Measurements from ENCODE around the gene ADGRV1.

ADGRV1 gene

DNA sequence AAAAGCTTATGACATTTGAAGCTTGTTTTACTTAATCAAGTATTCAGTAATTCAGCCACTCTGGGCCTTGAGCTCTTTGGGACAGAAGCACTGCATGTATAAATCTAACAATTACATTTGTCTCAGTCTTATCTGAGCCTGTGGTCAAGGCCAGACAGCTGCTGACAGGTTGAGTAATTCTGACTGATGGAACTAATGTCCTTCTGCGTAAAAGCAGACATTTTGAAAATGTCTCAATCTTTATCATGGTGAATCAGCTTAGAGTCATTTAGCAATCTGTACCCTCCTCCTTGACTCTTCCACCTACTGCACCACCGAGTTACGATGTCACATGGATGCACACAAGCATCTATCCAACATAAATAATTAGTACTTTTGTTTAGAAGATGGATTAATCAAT is 424.6 kb downstream of the ADGRV1 start (continued):
- TF ChIP-seq, protein P1, sequence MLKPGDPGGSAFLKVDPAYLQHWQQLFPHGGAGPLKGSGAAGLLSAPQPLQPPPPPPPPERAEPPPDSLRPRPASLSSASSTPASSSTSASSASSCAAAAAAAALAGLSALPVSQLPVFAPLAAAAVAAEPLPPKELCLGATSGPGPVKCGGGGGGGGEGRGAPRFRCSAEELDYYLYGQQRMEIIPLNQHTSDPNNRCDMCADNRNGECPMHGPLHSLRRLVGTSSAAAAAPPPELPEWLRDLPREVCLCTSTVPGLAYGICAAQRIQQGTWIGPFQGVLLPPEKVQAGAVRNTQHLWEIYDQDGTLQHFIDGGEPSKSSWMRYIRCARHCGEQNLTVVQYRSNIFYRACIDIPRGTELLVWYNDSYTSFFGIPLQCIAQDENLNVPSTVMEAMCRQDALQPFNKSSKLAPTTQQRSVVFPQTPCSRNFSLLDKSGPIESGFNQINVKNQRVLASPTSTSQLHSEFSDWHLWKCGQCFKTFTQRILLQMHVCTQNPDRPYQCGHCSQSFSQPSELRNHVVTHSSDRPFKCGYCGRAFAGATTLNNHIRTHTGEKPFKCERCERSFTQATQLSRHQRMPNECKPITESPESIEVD (tag by site-specific recombination; IDR thresholded peaks at IDR 0.05) = peak; percentile 86
- TF ChIP-seq, protein P2, sequence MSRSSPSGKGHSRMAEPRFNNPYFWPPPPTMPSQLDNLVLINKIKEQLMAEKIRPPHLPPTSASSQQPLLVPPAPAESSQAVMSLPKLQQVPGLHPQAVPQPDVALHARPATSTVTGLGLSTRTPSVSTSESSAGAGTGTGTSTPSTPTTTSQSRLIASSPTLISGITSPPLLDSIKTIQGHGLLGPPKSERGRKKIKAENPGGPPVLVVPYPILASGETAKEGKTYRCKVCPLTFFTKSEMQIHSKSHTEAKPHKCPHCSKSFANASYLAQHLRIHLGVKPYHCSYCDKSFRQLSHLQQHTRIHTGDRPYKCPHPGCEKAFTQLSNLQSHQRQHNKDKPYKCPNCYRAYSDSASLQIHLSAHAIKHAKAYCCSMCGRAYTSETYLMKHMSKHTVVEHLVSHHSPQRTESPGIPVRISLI (tag by site-specific recombination; IDR thresholded peaks at IDR 0.05) = no peak
- TF ChIP-seq, protein P3, sequence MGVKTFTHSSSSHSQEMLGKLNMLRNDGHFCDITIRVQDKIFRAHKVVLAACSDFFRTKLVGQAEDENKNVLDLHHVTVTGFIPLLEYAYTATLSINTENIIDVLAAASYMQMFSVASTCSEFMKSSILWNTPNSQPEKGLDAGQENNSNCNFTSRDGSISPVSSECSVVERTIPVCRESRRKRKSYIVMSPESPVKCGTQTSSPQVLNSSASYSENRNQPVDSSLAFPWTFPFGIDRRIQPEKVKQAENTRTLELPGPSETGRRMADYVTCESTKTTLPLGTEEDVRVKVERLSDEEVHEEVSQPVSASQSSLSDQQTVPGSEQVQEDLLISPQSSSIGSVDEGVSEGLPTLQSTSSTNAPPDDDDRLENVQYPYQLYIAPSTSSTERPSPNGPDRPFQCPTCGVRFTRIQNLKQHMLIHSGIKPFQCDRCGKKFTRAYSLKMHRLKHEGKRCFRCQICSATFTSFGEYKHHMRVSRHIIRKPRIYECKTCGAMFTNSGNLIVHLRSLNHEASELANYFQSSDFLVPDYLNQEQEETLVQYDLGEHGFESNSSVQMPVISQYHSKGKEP (tag by site-specific recombination; IDR thresholded peaks at IDR 0.05) = peak; percentile 78
- TF ChIP-seq ZNF843 (tag by site-specific recombination; IDR thresholded peaks at IDR 0.05) (peak; percentile 98), ZNF23 (tag by site-specific recombination; IDR thresholded peaks at IDR 0.05; ENCODE audit: borderline replicate concordance) (no peak), YY1 (tag by site-specific recombination; IDR thresholded peaks at IDR 0.05) (peak; percentile 60; the same call in 1 of the 2 replicates), ZNF837 (tag by site-specific recombination; IDR thresholded peaks at IDR 0.05) (no peak), MYNN (tag by site-specific recombination; IDR thresholded peaks at IDR 0.05; ENCODE audit: borderline replicate concordance) (no peak; the same call in 1 of the 2 replicates), TRIM28 (IDR thresholded peaks at IDR 0.05; ENCODE audit: borderline replicate concordance, low read length) (no peak), ZNF184 (tag by site-specific recombination; IDR thresholded peaks at IDR 0.05) (0 out of 2 replicates have a peak, but pooled peaks have one; percentile 56), IKZF3 (tag by site-specific recombination; IDR thresholded peaks at IDR 0.05) (peak; percentile 71), ZEB2 (tag by site-specific recombination; IDR thresholded peaks at IDR 0.05) (peak; percentile 87), ZBTB1 (tag by site-specific recombination; IDR thresholded peaks at IDR 0.05) (no peak), ZBTB48 (tag by site-specific recombination; IDR thresholded peaks at IDR 0.05) (no peak), ZNF292 (tag by site-specific recombination; IDR thresholded peaks at IDR 0.05; ENCODE audit: borderline replicate concordance, low read depth) (no peak), ZBTB8A (tag by site-specific recombination; IDR thresholded peaks at IDR 0.05) (no peak), ZNF335 (tag by site-specific recombination; conservative IDR thresholded peaks at IDR 0.05) (no peak), RBAK (tag by site-specific recombination; IDR thresholded peaks at IDR 0.05) (no peak), ZNF2 (tag by site-specific recombination; IDR thresholded peaks at IDR 0.05) (0 out of 2 replicates have a peak, but pooled peaks have one; percentile 38), SETDB1 (IDR thresholded peaks at IDR 0.05; ENCODE audit: insufficient read length, low read length) (no peak), ZNF121 (tag by site-specific recombination; IDR thresholded peaks at IDR 0.05) (no peak), EGR2 (tag by site-specific recombination; IDR thresholded peaks at IDR 0.05; ENCODE audit: low read depth) (no peak), KLF8 (tag by site-specific recombination; IDR thresholded peaks at IDR 0.05) (peak; percentile 60), ZNF133 (tag by site-specific recombination; IDR thresholded peaks at IDR 0.05) (no peak), OSR2 (tag by site-specific recombination; IDR thresholded peaks at IDR 0.05) (peak; percentile 94), KLF9 (tag by site-specific recombination; IDR thresholded peaks at IDR 0.05; ENCODE audit: low read depth) (no peak), ZNF10 (tag by site-specific recombination; IDR thresholded peaks at IDR 0.05) (peak; percentile 77), KLF16 (tag by site-specific recombination; IDR thresholded peaks at IDR 0.05) (no peak)
- TF ChIP-seq, protein P4, sequence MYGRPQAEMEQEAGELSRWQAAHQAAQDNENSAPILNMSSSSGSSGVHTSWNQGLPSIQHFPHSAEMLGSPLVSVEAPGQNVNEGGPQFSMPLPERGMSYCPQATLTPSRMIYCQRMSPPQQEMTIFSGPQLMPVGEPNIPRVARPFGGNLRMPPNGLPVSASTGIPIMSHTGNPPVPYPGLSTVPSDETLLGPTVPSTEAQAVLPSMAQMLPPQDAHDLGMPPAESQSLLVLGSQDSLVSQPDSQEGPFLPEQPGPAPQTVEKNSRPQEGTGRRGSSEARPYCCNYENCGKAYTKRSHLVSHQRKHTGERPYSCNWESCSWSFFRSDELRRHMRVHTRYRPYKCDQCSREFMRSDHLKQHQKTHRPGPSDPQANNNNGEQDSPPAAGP (tag by site-specific recombination; IDR thresholded peaks at IDR 0.05) = no peak
- TF ChIP-seq, protein P5, sequence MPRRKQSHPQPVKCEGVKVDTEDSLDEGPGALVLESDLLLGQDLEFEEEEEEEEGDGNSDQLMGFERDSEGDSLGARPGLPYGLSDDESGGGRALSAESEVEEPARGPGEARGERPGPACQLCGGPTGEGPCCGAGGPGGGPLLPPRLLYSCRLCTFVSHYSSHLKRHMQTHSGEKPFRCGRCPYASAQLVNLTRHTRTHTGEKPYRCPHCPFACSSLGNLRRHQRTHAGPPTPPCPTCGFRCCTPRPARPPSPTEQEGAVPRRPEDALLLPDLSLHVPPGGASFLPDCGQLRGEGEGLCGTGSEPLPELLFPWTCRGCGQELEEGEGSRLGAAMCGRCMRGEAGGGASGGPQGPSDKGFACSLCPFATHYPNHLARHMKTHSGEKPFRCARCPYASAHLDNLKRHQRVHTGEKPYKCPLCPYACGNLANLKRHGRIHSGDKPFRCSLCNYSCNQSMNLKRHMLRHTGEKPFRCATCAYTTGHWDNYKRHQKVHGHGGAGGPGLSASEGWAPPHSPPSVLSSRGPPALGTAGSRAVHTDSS (tag by site-specific recombination; IDR thresholded peaks at IDR 0.05) = no peak; the same call in 1 of the 2 replicates
- TF ChIP-seq, protein P6, sequence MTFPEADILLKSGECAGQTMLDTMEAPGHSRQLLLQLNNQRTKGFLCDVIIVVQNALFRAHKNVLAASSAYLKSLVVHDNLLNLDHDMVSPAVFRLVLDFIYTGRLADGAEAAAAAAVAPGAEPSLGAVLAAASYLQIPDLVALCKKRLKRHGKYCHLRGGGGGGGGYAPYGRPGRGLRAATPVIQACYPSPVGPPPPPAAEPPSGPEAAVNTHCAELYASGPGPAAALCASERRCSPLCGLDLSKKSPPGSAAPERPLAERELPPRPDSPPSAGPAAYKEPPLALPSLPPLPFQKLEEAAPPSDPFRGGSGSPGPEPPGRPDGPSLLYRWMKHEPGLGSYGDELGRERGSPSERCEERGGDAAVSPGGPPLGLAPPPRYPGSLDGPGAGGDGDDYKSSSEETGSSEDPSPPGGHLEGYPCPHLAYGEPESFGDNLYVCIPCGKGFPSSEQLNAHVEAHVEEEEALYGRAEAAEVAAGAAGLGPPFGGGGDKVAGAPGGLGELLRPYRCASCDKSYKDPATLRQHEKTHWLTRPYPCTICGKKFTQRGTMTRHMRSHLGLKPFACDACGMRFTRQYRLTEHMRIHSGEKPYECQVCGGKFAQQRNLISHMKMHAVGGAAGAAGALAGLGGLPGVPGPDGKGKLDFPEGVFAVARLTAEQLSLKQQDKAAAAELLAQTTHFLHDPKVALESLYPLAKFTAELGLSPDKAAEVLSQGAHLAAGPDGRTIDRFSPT (tag by site-specific recombination; IDR thresholded peaks at IDR 0.05) = no peak
- TF ChIP-seq, protein P7, sequence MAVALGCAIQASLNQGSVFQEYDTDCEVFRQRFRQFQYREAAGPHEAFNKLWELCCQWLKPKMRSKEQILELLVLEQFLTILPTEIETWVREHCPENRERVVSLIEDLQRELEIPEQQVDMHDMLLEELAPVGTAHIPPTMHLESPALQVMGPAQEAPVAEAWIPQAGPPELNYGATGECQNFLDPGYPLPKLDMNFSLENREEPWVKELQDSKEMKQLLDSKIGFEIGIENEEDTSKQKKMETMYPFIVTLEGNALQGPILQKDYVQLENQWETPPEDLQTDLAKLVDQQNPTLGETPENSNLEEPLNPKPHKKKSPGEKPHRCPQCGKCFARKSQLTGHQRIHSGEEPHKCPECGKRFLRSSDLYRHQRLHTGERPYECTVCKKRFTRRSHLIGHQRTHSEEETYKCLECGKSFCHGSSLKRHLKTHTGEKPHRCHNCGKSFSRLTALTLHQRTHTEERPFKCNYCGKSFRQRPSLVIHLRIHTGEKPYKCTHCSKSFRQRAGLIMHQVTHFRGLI (tag by site-specific recombination; IDR thresholded peaks at IDR 0.05) = peak; percentile 49; the same call in 1 of the 2 replicates
